GM21528 (cell line): ENCODE results near the gene AP5B1.
"Not testable (repeated sequence)": the region's sequence is repeated elsewhere in the genome, so short reads cannot be mapped to it uniquely, and the experiment has no call there.

Experiments
- ATAC-seq: cut with Tn5 transposase; IDR thresholded peaks from one replicate; pipeline ENCODE4 v1.9.1; 2021; ENCODE audit warnings: mild to moderate bottlenecking, moderate library complexity; ENCODE audit not compliant: unreplicated experiment, low FRiP score

AP5B1 gene

GRCh38 chr11:65767806-65768205 lies 13.0 kb downstream of the AP5B1 start:
- ATAC-seq = not testable (repeated sequence)

- ATAC-seq = no peak
Observed at GRCh38 chr11:65767406-65767805, 13.4 kb downstream of the AP5B1 start.

GRCh38 chr11:65766535-65766934 lies 14.2 kb downstream of the AP5B1 start:
- no peak for ATAC-seq

GRCh38 chr11:65764434-65764833 lies 16.3 kb downstream of the AP5B1 start:
- ATAC-seq = no peak

GRCh38 chr11:65762816-65763215 lies 18.0 kb downstream of the AP5B1 start:
- not testable (repeated sequence) for ATAC-seq

- ATAC-seq = not testable (repeated sequence)
Observed at GRCh38 chr11:65762169-65762568, 18.6 kb downstream of the AP5B1 start.

GRCh38 chr11:65745049-65745448 lies 35.7 kb downstream of the AP5B1 start:
- ATAC-seq = no peak

- ATAC-seq = no peak
Observed at GRCh38 chr11:65744699-65745042, 36.1 kb downstream of the AP5B1 start.

GRCh38 chr11:65744026-65744698 lies 36.6 kb downstream of the AP5B1 start:
- ATAC-seq = no peak

GRCh38 chr11:65743681-65744025 lies 37.1 kb downstream of the AP5B1 start:
- no peak for ATAC-seq

- no peak for ATAC-seq
Observed at GRCh38 chr11:65742353-65742752, 38.4 kb downstream of the AP5B1 start.

- ATAC-seq = no peak
Observed at GRCh38 chr11:65741185-65741584, 39.6 kb downstream of the AP5B1 start.

- no peak for ATAC-seq
Observed at GRCh38 chr11:65739022-65739421, 41.8 kb downstream of the AP5B1 start.

- ATAC-seq = no peak
Observed at GRCh38 chr11:65736810-65737209, 44.0 kb downstream of the AP5B1 start.

GRCh38 chr11:65735111-65735510 lies 45.7 kb downstream of the AP5B1 start:
- not testable (repeated sequence) for ATAC-seq

- no peak for ATAC-seq
Observed at GRCh38 chr11:65730461-65730860, 50.3 kb downstream of the AP5B1 start.

- ATAC-seq = no peak
Observed at GRCh38 chr11:65727865-65728264, 52.9 kb downstream of the AP5B1 start.

- ATAC-seq = no peak
Observed at GRCh38 chr11:65726660-65727059, 54.1 kb downstream of the AP5B1 start.
